A549 treated with AZD9567 at 1 μM for 4 hours (cell line): ENCODE results near the gene GRIK5. TPM values are rescaled to one million over a fixed set of nuclear protein-coding genes. Genes with fewer than 3 reads are reported as not detected.

ENCODE experiments used
- total RNA-seq: library from RNA; stranded (reverse); fragments of 200-300 nt; extraction: Qiagen RNA extraction; gene quantifications from 5 replicates; pipeline ENCODE4 v1.2.3, GENCODE V29; 2022; ENCODE audit not compliant: insufficient read depth

GRIK5 gene
- 0.39 to 0.84 TPM (median 0.51 TPM) in 5 replicates for total RNA-seq

GRCh38 chr19:42069619-42070351 is at the start of gene GRIK5:
TSS of gene GRIK5 (minus strand) at chr19:42070206. CDS start at chr19:42065770, 4,436 bp downstream.

GRCh38 chr19:42075616-42076379 is 5.8 kb upstream of the GRIK5 start, which contains the start of gene ZNF574:
TSS of gene ZNF574 (plus strand) at chr19:42076166. CDS start at chr19:42078607, 2,441 bp downstream.

GRCh38 chr19:41993612-41994483 is 76.2 kb downstream of the GRIK5 start, which contains the start of gene ATP1A3:
TSS of gene ATP1A3 (minus strand) at chr19:41994230. CDS start at chr19:41994076, 154 bp downstream.

GRCh38 chr19:41959056-41960053 is 110.7 kb downstream of the GRIK5 start, which contains the start of gene RABAC1:
TSS of gene RABAC1 (minus strand) at chr19:41959321. CDS start at chr19:41959292, 29 bp downstream.

Other genes starting within 250 kb of the GRIK5 start
- gene LYPD4, start 225.5 kb downstream of the GRIK5 start, total RNA-seq = not detected in 5 replicates
- gene DMRTC2, start 225.2 kb downstream of the GRIK5 start, total RNA-seq = not detected in 5 replicates
- 7,692 to 10,068 TPM (median 9,223 TPM) in 5 replicates for gene RPS19, start 210.0 kb downstream of the GRIK5 start, total RNA-seq
- 0.80 to 1.1 TPM (median 0.89 TPM) in 4 of 5 replicates, not detected in the other for gene CD79A, start 192.9 kb downstream of the GRIK5 start, total RNA-seq
- gene ARHGEF1, start 187.0 kb downstream of the GRIK5 start, total RNA-seq = 65.0 to 115 TPM (median 98.1 TPM) in 5 replicates
- 0.29 to 0.33 TPM (median 0.30 TPM) in 4 of 5 replicates, not detected in the other for gene ERFL, start 141.8 kb downstream of the GRIK5 start, total RNA-seq
- 162 to 276 TPM (median 247 TPM) in 5 replicates for gene RABAC1, start 110.9 kb downstream of the GRIK5 start, total RNA-seq
- gene ATP1A3, start 76.0 kb downstream of the GRIK5 start, total RNA-seq = 2.4 to 5.3 TPM (median 4.3 TPM) in 5 replicates
- gene ZNF574, start 6.0 kb upstream of the GRIK5 start, total RNA-seq = 35.6 to 44.4 TPM (median 39.7 TPM) in 5 replicates
- gene POU2F2, start 62.2 kb upstream of the GRIK5 start, total RNA-seq = 0.23 to 1.1 TPM (median 0.40 TPM) in 5 replicates
- 47.7 to 74.6 TPM (median 67.5 TPM) in 5 replicates for gene DEDD2, start 147.5 kb upstream of the GRIK5 start, total RNA-seq
- 17.6 to 22.0 TPM (median 19.8 TPM) in 5 replicates for gene ZNF526, start 150.1 kb upstream of the GRIK5 start, total RNA-seq
- 108 to 158 TPM (median 149 TPM) in 5 replicates for gene GSK3A, start 172.4 kb upstream of the GRIK5 start, total RNA-seq
- 110 to 145 TPM (median 117 TPM) in 5 replicates for gene ERF, start 184.9 kb upstream of the GRIK5 start, total RNA-seq
- gene CIC, start 199.0 kb upstream of the GRIK5 start, total RNA-seq = 39.8 to 51.4 TPM (median 48.5 TPM) in 5 replicates
- 3.5 to 7.3 TPM (median 4.1 TPM) in 5 replicates for gene PRR19, start 231.9 kb upstream of the GRIK5 start, total RNA-seq
- gene PAFAH1B3, start 232.4 kb upstream of the GRIK5 start, total RNA-seq = 146 to 166 TPM (median 152 TPM) in 5 replicates
- gene TMEM145, start 243.1 kb upstream of the GRIK5 start, total RNA-seq = 3.1 to 4.6 TPM (median 3.6 TPM) in 4 of 5 replicates, not detected in the other